Stimulated activated naive CD4-positive, alpha-beta T cell (primary cell): ENCODE data around the gene CEP83.

ENCODE experiments used
- DNase-seq, 6 experiments: peaks; one replicate each; lab custom pipeline; 2025; lab: John Stamatoyannopoulos, UW

The CEP83 gene

DNA sequence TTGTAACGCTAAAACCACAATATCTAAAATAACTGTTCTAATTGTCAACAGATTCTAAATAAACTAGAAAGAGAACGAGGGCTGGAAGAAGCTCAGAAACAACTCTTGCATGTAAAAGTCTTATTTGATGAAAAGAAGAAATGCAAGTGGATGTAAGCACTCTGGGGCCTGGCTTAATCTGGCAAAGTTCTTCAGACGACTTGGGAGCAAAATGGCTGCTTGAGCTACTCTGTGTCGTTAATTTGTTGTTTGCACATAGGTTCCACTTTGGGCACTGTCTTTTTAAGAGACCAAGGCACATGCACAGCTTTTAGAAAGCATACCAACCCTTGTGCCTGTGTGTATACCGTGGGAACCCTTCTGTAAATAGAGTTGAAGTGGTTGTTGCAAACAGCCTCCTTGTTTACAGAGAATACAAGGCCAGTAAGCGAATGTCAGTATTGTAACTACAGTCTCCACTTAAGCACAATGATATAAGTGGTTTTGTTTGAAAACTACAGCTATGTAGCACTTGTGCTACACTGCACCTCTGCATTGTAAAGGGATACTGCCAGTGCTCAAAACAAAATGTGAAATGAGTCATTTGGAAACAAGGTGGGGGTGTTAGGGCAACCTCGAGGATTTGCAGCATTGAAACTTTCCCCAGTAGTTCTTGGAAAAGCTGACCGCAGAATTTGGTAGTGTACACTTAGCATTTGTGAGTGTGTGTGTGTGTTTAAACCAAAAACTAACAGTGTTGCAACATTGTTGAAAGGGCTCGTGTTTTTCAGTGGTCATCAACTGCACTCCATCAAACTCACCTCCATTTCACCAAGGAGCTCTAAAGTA lies 154.3 kb downstream of the CEP83 start:
- DNase-seq, result no peak

DNA sequence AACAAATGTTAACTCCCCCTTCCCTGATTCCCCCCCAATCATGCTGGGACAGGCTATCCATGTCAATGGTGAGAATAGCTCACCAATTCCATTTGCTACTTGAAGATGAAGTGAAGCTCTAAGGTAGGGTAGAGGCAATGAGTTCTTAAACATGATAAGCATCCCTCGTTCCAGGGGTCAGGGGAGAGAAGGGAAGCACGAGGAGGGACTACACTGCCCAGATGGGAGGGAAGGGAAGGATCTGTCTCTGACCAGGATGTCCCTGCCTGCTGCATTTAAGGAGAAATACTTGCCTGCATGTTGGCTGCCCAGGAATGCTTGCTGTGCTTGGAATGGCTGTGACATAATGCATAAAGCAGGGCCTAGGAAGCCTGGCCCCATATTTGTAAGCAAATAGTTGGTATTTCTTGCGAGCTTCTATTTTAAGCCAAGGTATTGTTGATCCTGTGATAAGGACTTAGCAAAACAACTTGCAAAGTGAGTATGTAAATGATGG lies 155.1 kb downstream of the CEP83 start:
- no peak for DNase-seq

DNA sequence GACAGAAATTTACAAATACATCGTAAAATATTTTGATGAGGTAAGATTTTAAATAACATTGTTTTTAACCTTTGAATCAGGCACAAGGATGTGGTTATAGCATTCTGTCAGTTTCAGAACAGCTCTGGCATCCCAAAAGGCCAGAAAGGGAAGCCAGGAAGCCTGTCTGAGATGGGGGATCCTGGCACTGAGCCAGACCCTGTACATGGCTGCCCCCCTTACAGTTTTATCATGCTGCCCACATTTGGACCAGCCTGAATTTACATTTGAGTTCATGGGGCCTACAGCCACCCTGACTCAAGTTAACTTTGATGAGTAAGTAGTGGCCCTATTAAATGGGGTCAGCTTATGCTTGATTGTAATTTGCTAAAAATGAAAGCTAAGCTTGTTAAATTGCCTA lies 155.7 kb downstream of the CEP83 start:
- DNase-seq, result no peak

DNA sequence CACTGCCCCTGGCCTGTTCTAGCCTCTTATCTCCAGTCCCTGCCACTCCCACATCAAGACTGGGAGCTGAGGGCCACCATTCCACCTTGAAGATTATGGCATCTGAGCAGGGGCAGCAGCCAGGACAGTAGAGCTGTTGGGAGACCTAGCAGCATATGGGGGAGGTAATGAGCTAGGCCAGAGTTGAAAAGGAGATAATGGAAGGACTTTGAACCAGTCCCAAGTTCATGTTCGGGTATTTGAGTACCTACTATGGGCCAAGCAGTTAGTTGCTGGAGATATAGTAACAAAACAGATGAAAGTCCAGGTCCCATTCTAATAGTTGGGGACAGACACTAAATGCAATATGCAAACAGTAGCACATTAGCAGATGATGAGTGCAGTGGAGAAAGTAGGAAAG lies 159.8 kb downstream of the CEP83 start:
- no peak for DNase-seq

DNA sequence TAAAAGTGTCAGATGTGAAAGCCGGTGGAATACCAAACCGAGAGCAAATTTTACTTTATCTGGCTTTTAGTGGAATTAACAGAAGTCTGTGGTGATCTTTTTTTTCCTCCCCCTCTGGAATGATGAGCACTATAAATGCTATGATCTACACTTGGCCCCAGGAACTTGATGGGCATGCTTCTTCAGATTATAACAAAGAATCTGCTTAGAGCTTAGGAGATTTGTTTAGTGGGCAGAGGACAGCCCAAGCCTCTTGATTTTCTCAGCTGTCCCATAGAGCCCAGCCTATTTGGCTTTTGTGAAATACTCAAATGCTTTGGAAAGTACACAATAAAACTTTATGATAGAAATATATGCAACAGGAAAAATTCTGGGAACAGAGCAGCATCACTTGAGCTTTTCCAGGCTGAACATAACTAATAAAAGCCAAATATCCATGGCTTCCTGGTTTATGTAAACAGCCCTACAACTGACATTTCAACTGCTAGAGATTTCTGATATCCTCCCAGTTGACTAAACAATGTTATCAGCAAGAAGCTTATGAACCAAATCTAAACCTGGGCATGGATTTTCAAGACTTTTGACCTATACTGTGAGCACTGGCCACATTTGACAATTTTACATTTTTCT lies 161.7 kb downstream of the CEP83 start:
- DNase-seq, result no peak

DNA sequence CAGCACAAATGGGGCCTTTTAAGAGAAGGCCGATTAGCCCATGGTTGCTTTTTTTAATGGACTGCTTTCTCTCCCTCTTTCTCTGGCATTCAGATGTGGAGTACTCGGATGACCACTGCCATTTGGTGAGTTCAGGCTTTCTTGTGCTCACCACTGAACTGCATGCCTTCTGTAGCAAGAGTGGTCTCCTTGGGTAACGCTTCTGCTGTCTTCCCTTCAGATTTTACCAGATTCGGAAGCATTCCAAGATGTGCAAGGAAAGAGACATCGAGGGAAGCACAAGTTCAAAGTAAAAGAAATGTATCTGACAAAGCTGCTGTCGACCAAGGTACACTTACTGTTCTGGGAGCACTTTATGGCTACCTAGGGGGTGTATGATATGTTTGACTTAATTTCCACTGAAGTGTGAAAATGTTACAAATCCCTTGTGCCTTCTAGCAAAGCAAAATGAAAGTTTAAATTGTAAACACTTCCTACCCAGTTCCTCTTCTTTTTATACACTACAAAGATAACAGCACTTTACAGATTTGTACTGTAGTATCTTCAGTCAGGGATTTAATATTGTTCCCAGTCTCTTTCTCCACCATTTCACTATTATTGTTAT lies 162.5 kb downstream of the CEP83 start:
- no peak for DNase-seq

DNA sequence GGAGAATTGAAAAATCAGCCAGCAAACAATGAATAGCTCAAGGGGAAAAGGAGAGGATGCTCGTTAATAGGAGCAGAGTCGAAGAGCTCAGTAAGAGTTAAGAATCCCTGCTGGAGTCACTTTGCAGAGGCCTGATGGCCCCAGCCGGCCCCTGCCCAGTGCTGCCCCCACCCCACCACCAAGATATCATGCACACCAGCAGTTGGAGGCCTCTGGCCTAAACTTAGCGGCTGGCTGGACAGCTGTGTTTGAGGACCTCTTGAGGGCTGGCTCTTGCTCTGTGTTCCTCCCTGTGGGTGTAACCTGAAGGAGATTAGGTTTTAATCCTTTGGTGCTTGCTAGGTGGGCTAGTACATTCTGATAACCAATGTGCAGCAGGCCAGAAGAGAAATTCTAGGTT lies 169.3 kb downstream of the CEP83 start:
- DNase-seq, result no peak

DNA sequence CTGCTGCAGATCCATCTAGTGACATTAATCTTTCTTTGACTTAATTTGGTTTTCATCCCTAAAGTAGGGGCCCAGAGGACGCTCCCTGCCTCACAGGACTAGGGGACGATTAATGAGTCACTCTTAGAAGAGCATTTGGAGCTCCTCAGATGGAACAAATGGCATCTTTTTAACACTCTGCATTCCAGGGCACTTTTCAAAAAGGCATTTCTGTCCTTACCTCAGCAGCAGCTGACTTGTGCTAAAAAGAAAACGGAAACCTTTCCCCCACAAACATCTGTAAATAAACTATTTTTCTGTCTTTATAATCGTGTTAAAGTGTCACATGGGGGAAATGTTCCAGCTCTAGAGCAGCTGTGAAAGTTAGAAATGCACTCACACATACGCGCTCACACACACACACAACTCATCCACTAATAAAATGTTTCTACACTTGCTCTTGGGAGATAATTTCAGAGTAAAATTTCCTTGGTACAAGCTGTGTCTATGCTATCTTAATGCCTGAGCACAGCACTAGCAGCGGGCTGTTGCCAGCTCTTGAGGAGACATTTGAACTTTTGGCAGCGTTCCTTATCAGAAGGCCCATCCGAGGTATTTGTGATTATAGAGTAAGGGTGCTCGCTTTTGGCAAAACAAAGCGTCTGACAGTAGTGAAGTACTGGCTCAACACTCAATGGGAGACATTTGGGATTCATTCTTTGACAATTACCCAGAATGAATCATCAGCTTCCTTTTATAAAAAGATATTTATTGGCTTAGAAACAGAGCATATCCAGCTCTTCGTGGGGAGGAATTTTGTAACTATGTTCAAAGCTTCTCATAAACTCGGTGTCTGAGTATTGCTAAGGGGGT lies 170.0 kb downstream of the CEP83 start:
- no peak for DNase-seq

DNA sequence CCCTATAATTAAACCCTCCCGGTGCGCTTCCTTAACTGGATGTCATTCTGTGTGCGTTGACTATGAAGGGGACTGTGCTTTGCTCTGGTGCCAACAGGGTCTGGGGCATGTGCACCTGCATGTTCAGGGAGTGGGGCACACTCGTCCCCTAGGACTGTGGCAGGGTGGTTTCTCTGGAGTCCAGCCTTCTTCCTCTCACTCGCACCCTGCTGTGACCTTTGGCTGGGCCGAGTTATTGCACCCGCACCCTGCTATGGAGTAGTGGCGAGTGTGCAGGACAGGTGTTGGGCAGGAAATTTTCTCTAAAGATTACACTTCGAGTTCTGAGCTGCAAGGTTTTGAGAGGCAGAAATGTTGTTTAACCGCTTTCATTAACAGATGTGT lies 172.4 kb downstream of the CEP83 start:
- no peak for DNase-seq

DNA sequence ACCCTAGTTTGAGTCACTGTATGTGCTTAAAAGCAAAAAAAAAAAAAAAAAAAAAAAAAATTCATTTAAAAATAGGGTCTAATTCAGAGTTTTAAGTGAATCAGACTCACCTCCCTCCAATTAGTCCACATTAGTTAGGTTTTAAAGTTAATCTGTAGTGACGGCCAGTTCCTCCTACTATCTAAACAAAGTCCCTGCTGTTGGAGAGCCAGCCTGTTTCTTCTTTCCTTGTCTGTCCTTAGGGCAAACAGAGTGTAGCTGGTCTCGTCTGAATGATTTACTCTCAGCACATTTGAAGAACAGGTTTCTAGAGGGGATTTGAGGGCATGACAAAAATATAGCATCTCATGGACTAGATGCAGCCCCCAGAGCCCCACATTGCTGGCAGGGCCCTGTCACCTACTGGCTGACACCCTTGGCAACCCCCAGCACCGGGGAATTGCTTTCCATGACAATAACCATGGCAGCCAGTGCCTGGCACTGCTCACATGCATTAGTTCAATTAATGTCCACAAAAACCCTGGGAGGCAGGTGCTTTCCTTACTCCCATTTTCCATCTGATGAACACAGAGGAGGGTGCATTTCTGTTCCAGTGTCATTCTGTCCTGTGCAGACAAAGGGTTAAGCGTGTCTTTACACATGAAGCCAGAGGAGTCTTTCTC lies 173.0 kb downstream of the CEP83 start:
- DNase-seq, result no peak

DNA sequence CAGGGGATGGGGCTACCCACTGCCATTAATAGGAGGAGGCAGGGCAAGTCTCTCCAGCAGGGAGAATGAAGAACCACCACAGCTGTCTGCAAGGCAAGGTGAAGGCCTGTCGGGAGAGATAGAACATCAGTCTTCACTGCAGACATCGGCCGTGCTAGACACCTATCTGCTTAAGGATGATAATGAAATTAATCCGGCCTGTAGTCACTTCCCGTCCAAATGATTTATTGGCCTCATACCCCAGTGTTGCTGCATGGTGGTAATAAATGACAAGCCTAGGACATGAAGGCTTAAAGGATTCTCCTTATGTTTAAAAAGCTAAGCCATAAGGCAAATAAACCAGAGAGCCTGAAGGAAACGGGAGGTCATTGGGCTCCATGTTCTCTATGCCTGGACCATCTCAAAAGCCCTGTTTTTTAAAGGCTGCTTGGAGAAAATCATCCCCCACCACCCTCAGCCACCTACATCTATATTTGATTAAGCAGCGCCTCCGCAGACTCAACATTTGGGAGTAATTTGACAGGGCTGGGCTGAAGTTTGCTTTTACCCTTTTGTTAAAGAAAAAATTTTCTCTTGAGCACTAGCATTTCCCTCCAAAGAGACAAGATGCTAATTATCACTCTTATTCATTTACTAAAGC lies 173.6 kb downstream of the CEP83 start:
- DNase-seq, result no peak

DNA sequence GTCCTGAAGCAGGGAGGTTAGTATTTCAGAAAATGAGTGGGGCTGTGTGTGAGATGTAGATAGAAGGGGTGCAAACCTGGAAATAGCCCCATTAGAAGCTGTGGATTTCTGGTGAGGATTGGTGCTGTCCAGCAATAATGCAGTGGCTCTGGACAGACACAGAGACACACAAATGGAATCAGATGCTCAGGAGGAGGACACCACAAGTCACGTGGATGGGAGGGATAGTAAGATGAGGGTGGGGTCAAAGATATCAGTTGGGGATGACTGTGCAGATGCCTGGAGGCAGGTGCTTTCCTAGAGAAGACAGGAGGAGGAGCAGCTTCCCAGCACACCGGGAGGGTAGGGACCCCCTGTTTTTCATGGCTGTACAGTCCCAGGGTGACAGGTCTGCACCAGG lies 174.8 kb downstream of the CEP83 start:
- DNase-seq, result no peak

DNA sequence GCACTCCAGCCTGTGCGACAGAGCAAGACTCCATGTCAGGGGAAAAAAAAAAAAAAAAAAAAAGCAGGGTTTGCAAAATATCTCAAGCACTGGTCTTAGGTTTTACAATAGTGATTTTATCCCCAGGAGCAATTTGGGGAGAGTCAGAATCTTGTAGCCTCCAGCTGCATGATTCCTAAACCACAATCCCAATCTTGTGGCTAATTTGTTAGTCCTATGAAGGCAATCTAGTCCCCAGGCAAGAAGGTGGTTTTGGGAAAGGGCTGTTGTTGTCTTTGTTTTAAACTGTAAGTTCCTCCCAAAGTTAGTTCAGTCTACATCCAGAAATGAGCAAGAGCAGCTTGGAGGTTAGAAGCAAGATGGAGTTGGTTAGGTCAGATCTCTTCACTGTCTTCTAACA lies 175.6 kb downstream of the CEP83 start:
- no peak for DNase-seq

DNA sequence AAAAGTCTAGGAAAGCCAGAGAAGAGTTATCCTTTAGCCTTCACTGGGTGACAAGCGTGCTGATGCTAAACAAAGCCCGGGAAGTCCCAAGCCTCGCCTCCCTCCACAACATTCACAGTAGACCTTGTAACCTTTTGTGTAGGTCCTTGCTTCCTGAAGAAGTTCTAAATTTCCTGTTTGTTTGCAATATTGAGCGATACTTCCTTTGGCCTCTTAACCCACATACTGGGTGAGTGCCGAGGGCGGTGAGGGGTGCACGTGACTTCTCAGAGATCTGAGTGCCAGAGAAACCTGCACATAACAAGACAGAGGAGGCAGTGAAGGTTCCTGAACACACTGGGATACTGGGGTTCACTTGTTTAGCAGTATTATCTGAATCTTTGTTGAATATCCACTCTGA lies 177.0 kb downstream of the CEP83 start:
- DNase-seq, result peak in 4 of 6 experiments; percentile 11 to 54 (median 30)

DNA sequence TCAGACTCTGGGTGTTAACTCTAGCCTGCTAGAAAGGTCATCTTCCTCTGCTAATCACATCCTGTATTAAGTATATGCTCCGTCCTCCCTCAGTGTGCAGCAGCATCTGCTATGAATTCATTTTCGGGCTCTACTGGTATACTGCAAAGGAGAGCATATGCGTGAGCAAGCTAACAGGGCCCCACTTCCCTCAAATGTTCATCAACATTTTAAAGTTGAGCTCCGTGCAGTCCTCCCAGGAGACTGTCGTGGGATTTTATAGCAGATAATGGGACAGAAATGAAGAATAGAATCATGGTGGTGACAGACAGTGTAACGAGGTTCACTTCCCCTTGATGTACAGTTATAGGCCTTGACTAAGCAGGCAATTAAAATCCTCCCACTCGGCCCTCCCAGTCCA lies 179.6 kb downstream of the CEP83 start:
- no peak for DNase-seq

DNA sequence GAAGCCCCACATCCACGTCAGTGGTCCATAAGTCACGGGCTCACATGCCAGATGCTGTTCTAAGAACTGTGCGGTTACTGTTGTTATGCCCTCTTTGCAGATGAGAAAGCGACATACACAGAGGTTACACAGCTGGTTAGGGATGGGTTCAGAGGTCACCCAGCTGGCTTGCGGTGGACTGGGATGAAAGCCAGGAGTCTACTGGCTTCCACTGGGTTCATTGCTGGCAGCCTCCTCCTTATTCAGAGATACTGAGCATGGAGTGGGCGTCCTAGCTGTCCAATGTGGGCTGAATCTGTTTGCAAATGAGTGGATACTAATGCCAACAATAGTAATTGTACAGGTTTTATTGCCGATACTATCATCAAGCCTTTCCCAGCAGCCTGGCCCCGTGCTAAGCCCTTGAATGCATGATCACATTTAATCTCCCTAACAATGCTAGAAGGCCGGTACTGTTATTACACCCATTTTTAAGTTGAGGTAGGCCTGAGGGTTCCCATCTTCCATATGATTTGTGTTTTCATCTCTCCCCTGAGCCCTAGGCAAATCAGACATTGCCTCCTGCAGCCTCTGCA lies 182.2 kb downstream of the CEP83 start:
- DNase-seq, result no peak

DNA sequence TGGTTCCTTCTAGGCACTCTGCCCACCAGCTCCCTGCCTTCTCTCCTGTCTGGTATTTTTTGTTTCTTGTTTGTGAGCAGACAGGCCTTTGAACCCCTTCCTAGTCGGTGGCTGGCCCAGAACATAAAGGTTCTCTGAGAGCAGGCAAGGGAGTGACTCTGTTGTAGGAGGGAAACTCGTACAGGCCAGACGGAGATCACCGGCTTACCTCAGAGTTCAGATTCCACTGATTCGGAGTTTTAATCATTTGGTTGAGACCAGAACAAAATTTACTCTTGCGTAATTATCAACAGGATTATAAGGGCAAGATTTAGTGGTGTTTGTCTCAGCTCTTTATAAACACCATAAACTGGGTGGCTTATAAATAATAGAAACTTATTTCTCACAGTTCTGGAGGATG lies 182.9 kb downstream of the CEP83 start:
- no peak for DNase-seq

DNA sequence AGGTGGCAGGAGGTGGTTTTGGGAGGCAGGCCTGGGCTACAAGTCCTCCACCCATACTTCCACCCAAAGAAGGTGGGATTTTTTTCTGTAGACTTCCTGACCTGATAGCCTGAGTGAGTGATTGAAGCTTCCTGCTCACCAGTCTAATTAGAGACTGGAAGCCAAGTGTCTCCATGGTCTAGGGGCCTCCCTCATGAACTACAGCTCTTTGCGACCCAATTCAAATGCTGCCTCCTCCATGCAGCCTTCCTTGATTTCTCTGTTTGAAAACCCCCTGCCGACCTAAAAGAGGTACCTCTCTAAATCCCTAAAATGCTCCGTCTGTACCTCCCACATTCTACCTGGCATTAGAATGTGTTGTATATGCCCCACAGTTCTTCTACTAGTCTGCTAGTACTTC lies 186.4 kb downstream of the CEP83 start:
- no peak for DNase-seq

DNA sequence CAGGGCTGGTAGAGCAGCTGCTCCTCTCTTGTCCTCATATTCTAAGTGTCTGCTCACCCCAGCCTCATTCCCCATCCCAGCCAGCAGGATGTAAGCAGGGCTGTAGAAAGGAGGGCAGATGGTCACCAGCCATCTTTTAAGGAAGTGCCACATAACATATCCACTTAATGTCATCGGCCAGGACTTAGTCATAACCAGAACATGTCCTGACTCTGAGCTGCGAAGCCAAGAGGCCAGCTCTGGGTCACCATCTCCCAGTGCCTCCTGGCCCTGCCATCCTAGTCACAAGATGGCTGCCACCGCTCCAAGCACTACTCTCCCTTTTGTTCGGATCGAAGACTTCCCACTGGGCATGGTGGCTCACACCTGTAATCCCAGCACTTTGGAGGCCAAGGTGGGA lies 187.4 kb downstream of the CEP83 start:
- DNase-seq, result no peak

DNA sequence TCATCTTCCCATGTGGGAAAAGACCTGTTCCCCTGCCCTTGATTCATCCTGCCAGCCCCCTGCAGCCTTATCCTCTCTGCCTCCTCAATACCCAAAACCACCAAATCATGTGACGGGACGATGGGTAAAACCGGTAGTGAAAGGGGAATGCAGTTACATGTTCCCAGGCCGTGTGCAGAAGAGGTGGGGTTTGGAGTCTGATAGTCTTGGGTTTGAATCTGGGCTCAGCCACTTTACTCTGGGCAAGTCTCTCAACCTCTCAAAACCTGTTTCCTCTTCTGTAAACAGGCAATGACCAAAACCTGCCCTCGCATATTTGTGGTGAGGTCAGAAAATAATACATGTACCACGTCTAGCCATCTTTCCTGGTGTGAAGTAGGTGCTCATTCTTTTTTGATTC lies 188.3 kb downstream of the CEP83 start:
- DNase-seq, result no peak
